ENCODE data around the gene UROC1.

The UROC1 gene

GRCh38 chr3:126530171-126531050 lies 12.8 kb upstream of the UROC1 start:
- DNase-seq (ENCODE audit: low read depth), result no peak

GRCh38 chr3:126529585-126530170 lies 12.1 kb upstream of the UROC1 start:
- no peak for DNase-seq (ENCODE audit: low read depth)

- peak; percentile 12 for DNase-seq (ENCODE audit: low read depth)
Observed at GRCh38 chr3:126528800-126529541, 11.4 kb upstream of the UROC1 start.

GRCh38 chr3:126528419-126528799 lies 10.8 kb upstream of the UROC1 start:
- no peak for DNase-seq (ENCODE audit: low read depth)

GRCh38 chr3:126527455-126528211 lies 10.1 kb upstream of the UROC1 start:
- DNase-seq (ENCODE audit: low read depth), result no peak

- DNase-seq (ENCODE audit: low read depth), result no peak
Observed at GRCh38 chr3:126527006-126527405, 9.4 kb upstream of the UROC1 start.

GRCh38 chr3:126526668-126527005 lies 9.1 kb upstream of the UROC1 start:
- no peak for DNase-seq (ENCODE audit: low read depth)

- DNase-seq (ENCODE audit: low read depth), result no peak
Observed at GRCh38 chr3:126525853-126526667, 8.5 kb upstream of the UROC1 start.

- no peak for DNase-seq (ENCODE audit: low read depth)
Observed at GRCh38 chr3:126525091-126525852, 7.7 kb upstream of the UROC1 start.

GRCh38 chr3:126524429-126524988 lies 6.9 kb upstream of the UROC1 start:
- DNase-seq (ENCODE audit: low read depth), result no peak

GRCh38 chr3:126523745-126524428 lies 6.3 kb upstream of the UROC1 start, which contains the start of gene CHST13:
TSS of gene CHST13 (plus strand) at chr3:126524155. CDS start at chr3:126524333, 178 bp downstream.
- DNase-seq (ENCODE audit: low read depth), result no peak

GRCh38 chr3:126522363-126522788 lies 4.8 kb upstream of the UROC1 start:
- DNase-seq (ENCODE audit: low read depth), result peak; percentile 5

GRCh38 chr3:126521122-126521891 lies 3.7 kb upstream of the UROC1 start:
- no peak for DNase-seq (ENCODE audit: low read depth)

- no peak for DNase-seq (ENCODE audit: low read depth)
Observed at GRCh38 chr3:126519506-126520455, 2.2 kb upstream of the UROC1 start.

- DNase-seq (ENCODE audit: low read depth), result no peak
Observed at GRCh38 chr3:126518779-126519177, 1.2 kb upstream of the UROC1 start.

- no peak for DNase-seq (ENCODE audit: low read depth)
Observed at GRCh38 chr3:126517986-126518778, 609 bp upstream of the UROC1 start.

GRCh38 chr3:126516936-126517290 lies 660 bp downstream of the UROC1 start:
- DNase-seq (ENCODE audit: low read depth), result no peak

Measured in fibroblast of the conjunctiva (primary cell).